DMS114 treated with DMSO at 0.1 percent for 48 hours (cell line): ENCODE data around the gene TMEM121.

Experiments
- DNase-seq: peaks from one replicate; lab custom pipeline; 2025; ENCODE audit not compliant: unreplicated experiment; lab: John Stamatoyannopoulos, UW

TMEM121 gene

DNA sequence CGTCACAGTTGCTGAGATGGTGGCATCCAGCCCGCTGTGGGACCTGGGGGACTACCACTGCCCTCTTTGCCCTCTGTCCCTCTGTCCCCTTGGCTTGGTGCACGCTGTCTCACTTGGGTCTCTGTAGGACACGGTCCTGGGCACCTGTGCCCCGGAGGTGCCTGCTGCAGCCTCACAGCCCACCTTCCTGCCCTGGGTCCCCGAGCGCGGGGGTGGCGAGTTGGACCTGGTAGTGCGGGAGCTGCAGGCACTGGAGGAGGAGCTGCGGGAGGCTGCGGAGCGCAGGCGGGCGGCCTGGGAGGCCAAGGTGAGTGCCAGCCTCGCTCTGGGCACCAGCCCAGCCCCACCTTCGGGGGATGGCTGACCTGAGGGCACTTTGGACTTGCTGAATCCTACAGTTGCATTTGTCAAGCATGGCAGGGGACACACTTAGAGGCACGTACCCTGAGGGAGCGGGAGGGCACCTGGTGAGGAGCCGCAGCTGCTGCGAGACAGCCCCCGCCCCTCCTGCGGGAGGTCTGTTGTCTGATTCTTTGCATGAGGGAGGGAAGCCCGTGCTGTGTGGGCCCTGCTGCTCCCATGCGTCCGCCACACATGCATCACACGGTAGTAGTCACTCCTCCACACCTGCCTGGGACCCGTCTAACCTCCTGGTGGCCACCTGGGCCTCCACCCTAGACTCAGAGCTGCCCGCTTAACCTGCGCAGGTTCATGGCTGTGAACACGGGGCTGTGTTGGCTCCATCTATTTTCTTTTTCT, 28.5 kb upstream of the TMEM121 start:
- no peak for DNase-seq

DNA sequence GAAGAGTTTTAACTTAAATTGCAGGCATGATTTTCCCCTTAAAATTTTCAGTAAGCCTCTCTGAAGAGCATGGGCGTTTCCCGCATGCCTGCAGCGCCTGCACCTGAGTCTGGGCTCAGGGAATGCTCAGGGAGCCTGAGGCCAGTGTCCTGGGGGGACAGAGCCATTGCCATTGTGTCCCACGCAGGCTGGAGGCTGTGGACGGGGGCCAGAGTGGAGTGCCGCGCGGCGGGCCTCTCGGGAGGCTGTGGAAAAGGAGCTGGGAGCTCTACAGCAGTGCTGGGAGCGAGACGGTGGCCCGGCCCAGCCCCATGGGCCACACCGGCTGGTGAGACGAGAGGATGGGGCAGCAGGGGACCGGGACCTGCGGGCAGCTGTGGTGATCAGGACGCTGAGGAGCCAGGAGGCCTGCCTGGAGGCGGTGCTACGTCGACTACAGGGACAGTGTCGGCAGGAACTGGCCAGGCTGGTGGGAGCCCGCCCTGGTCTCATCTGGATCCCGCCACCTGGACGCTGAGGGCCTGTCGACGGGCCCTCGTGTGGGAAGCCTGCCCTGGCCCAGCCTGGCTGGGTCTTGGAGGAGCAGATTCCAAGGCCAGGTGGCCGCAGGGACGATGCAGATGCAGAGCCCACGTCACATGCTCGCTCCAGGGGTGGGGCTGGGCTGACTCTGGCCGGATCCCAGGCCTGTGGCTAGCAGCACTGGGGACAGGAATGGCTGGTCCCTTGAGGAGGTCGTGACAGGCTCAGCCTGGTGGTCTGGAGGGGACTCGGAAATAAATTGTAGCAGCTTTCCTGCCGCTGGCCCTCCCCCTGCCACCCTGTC, 27.7 kb upstream of the TMEM121 start:
- DNase-seq: no peak

DNA sequence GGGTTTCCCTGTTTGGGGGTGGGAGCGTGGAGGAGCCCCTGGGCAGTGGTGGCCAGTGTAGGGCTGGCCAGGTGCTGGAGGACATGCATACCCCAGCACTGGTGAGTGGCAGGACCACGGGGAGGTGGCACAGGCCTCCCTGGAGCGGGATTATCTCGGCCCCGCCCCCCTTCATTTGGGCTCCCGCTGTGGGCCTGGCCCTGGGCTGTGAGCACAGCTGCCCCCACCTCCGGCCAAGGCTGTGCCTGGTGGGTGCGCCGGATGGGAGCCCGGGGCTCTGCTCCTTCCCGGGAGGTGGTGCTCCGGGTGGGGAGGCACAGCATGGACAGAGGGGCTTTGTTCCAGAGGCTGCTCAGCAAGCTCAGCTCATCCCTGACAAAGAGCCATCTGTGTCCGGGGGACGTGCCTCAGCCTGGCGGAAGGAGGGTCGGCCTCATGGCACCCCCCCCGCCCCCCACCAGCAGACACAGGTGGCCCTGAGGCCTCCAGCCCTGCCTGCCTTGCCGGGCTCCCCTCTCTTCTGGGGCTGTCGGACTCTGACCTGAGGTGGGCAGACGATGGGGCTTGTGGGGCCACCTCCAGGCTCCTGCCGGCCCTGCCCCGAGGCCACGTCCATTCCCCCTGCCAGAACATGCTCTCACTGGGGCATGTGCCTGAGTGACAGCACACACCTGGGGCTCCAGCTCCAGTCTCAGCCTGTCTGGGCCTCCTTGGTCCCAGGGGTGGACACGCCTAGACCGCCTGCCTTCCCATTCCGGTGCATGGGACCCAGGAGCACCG, 26.9 kb upstream of the TMEM121 start:
- DNase-seq: no peak

DNA sequence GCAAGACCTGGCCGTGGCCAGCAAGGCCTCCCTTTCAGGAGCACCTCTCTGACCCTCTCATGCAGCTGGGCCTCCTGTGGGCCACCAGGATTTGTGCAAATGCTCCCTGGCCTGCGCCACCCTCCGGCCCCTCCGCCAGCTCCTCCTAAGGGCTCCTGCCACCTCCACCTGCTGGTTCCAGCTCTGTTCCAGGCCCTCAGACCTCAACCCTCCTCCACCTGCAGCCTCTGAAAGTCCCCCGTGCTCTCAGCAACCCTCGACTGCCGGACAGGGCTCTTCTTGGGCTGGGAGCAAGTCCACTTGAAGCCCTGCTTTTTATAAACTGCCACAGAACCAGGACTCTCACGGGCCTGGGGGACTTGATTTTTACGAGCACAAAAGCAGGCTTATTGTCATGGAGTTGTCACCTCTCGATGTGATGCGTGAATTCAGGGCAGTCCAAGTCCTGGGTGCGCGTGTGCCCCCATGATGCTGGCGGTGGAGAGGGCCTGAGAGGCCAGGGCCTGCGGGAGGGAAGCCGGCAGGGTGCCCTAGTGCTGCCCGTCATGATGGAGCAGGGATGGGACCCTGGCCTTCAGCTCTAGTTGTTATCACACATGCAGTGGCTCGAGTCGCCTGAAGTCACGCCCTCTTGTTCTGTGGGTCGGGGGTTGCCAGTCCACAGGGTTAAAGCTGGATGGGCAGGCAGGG, 26.2 kb upstream of the TMEM121 start:
- no peak for DNase-seq

DNA sequence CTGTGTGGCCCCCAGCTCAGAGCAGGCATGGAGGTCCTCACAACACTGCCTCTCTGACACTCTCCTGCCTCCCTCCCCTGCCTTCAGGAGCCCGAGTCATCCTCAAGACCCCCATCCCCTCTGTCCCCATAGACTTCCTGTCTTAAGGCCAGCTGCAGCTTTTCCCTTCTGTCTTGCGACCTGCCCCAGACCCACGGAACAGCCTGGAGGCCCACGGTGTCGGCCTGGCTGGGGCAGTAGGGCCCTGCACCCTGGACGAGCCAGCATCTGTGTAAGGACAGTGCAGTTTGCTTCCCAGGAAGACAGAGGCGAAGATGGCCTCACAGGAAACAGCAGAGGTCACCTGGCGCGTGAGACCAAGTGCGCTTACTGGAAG, 25.7 kb upstream of the TMEM121 start:
- no peak for DNase-seq

DNA sequence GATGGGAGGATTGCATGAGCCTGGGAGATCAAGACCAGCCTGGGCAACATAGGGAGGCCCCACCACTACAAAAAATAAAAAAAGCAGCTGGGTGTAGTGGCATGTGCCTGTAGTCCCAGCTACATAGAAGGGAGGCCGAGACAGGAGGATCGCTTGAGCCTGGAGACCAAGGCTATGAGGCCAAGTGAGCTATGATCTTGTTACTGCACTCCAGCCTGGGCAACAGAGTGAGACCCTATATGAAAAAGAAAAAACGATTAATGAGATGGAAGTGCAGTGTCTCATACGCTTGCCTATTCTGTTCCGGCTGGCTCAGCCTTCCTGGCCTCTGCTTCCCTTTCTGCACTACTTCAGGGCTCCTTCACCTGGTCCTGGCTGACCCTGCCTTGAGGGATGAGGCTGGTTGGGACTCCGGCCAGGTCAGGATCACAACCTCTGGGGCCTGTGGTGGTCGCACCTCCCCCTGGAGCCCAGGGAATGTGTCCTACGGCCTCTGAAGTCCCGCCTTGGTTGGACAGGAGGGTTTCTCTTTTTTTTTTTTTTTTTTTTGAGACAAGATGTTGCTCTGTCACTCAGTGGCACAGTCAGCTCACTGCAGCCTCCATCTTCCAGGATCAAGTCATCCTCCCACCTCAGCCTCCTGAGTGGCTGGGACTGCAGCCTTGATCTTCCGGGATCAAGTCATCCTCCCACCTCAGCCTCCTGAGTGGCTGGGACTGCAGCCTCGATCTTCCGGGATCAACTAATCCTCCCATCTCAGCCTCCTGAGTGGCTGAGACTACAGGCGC, 24.7 kb upstream of the TMEM121 start:
- DNase-seq: no peak

DNA sequence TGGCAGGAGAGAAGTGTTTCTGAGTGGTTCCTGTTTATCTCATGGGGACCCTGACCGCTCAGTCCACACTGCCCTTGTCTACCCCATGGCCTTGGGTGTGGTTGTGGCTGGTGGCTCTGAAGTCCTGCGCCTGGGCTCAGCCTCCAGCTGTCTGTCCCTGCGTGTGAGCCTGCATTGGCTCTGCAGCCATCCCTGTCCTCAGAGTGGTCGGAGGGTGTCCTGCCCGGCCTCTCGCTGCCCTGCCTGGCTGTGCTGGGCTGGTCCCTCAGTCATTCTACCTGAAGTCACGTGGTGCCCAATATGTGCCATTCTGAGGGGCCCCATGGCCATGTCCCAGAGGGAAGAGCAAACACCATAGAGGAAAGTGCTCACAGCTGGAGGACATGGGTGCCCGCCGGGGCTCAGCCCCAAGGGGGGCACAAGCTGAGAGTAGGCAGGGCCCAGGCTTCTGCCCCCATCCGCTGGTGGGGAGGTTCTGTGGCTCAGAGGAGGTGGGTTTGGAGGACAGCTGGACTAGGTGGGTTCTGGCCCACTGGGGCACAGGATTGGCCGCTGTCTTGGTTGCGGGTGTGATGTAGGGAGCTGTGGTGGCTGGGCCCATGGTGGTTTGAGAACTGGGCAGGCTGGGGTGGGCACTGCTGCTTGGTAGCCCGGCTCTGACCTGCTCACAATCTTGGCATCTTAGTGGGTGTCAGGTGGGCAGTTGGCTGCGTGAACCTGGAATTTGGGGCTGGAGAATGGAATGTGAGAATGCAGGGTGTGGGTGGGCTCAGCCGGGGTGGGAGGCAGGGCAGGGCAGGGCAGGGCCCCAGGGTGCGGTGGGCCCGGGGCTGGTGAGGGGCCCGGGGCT, 23.7 kb upstream of the TMEM121 start:
- no peak for DNase-seq

DNA sequence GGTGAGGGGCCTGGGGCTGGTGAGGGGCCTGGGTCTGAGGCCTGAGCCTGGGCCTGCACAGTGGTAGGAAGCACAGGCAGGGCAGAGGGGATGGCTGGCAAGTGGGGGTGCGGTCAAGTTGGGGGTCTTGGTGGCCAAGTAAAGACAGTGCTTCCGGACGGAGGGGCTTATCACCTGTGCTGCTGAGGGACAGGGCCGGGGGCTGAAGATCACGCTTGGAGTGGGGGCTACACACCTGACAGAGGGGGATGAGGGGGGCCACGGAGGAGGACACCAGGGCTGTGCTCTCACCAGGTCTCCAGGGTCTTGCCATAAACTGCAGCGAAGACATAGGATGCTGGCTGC, 23.1 kb upstream of the TMEM121 start:
- no peak for DNase-seq

DNA sequence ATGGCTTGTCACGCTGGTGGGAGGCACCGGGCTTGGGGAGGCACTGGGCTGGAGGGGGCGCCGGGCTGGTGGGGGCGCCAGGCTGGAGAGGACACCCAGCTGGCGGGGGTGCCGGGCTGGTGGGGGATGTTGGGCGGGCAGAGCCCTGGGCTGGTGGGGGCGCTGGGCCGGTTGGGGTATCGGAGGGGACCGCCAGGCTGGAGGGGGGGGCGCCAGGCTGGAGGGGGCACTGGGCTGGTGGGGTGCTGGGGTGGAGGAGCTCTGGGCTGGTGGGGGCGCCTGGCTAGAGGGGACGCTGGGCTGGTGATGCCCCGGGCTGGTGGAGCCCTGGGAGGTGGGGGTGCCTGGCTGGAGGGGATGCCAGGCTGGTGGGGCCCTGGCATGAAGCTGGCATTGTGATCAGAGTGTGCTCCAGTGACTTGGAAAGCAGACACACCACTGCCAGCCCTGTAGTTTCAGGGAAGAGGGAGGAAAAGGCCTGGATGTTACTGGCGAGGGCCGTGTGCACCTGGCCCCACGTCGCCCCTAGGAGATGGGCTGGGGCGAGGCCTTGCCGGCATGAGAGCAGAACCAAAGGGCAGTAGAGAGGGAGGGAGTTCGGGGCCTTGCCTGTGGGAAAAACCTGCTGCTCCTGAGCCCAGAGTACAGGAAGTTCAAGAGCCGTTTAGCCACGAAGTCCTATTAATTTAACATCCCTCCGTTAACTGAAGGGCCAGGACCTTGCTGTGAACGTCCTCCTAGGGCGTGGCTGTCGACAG, 22.3 kb upstream of the TMEM121 start:
- DNase-seq: no peak

DNA sequence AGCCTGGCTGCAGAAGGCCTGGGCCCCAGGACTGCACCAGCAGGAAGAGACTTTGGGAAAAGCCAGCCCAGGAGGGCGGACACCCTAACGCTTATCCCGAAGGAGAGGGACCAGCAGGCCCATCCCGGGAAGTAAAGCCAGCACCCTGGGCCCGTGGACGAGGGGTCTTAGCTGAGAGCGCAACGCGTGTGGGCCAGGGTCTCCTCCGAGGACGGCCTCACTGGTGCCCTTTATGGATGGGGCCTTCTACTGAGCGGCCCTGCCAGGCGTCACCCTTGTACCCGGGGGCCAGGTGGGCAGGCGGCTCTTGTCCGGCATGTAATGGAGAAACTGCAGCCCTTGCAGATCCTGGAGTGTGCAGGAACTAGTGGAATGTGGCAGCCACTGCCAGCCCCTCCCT, 21.3 kb upstream of the TMEM121 start:
- DNase-seq: no peak

DNA sequence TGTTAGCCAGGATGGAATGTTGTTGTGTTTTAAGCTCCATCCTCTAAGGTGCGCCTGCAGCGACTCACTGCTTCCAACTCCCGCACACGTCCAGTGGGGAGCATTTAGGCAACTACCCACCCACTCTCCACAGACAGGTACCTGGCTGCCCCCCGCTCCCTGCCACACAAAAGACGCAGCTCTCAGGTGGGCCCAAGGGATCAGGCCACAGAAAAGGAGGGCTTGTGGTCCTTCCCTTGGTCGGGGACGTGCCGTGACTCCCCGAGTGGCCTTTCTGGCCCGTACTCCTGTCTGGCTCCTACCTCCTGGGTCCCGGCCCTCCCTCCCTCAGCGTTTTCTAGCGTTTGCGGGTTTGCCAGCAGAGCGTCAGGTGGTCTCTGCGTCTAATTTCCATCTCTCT, 19.1 kb upstream of the TMEM121 start:
- no peak for DNase-seq

DNA sequence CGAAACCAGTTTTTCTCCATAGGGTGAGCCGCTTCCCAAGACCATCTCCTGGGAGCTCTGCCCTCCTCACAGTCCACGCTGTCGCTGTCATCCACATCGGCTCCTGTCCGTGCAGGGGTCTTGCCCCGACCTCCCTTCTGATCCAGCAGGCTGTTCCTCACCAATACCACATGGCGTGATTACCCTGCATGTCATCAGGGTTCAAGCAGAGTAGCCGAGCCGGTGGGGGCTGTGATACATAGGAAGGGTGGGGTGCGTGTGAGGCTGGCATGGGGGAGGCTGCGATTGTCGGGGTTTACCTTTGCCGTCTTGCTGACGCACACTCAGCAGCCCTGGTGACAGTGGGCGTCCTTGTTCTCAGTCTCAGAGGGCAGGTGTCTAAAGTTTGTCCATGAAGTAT, 18.3 kb upstream of the TMEM121 start:
- no peak for DNase-seq

DNA sequence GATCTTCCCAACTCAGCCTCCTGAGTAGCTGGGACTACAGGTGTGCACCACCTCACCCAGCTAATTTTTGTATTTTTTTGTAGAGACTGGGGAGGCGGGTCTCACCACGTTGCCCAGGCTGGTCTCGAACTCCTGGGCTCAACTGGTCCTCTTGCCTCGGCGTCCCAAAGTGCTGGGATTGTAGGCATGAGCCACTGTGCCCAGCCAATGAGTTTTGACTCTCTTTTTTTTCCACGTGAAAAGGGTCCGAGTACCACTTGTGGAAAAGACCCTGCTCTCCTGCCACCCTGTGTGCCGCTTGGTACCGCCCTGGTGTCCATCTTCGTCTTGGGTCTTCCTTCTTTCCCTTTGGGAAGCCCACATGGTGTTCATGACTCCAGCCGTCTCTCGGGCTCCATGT, 17.8 kb upstream of the TMEM121 start:
- no peak for DNase-seq

DNA sequence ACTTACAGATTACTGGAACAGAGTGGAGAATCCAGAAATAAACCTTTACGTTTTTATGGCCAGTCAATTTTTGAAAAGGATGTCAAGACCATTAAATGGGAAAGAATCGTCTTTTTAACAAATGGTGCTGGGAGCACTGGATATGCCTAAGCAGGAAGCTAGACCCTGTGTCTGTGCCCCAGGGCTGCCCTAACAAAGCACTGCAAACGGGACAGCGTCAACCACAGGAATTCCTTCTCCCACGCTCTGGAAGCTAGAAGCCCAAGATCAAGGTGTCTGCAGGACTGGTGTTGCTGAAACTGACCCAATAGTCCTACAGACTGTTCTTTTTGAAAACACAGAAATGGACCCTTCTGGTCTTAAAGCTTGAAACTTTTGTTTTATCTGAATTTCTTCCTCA, 9.3 kb upstream of the TMEM121 start:
- no peak for DNase-seq

DNA sequence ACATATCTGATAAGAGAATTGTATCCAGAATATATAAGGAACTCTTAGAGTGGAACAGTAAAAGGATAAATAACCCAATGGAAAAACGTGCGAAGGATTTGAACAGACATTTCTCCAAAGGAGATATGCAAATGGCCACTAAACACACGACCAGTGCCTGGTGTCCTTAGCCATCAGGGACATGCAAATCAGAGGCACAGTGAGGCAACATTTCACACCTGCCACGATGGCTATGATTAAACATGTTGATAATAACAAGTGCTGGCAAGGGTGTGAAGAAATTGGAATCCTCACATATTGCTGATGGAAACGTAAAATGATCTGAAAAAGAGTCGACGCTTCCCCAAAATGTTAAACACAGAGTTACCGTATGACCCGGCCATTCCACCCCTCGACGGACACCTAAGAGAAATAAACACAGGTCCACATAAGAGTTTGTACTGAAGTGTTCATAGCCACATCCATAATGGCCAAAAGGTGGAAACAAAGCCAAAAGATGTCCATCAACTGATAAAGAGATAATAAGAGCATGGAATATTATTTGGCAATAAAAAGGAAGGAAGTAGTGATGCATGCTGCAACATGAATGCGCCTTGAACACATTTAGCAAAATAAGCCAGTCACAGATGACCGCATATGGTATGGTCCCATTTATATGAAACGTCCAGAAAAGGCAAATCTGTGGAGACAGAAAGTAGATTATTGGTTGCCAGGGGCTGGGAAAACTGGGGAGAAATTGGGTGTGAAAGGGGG, 6.3 kb upstream of the TMEM121 start:
- DNase-seq: no peak

DNA sequence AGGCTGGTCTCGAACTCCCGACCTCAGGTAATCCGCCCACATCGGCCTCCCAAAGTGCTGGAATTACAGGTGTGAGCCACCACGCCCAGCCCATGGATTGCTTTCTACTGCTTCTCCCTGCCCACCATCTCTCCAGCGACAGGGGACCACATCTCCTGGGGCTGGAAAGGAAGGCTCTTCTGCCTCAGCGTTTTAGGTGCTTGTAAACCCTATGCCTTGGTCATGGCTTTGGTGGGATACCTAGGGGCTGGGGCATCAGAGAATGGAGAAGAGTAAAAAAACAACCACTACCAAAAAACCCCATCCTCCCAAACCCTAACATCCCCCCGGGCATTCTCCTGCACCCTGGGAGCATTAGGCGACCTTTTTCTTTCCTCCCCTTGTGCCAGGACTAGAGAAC, 1.1 kb upstream of the TMEM121 start:
- DNase-seq: no peak

DNA sequence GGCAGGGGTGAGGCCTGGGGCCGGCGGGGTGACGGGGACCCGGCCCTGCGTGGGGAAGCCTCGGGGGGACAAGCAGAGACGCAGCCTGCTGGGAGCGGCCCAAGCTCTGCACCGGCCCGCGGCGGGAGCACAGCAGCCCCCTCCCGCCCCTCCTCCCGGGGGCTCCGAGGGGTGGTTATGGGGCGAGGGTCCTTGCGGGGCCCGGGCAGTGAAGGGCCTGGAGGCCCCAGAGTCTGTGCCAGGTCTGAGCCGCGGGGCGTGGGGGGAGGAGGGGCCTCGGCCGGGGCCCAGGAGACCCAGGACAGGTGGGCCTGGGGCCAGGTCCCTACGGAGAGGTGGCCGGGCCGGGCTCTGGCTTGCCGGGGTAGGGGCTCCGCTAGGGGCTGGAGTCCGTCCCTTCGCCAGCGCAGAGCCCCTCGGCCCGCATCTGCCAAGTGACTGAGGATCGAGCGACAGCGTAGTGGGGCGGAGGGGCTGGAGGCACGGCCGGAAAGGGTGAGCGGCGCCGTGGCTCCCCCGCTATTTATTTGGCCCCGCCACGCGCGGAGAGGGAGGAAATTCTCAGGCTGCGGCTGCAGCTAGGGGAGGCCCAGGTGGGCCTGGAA, 495 bp downstream of the TMEM121 start:
- DNase-seq: no peak

DNA sequence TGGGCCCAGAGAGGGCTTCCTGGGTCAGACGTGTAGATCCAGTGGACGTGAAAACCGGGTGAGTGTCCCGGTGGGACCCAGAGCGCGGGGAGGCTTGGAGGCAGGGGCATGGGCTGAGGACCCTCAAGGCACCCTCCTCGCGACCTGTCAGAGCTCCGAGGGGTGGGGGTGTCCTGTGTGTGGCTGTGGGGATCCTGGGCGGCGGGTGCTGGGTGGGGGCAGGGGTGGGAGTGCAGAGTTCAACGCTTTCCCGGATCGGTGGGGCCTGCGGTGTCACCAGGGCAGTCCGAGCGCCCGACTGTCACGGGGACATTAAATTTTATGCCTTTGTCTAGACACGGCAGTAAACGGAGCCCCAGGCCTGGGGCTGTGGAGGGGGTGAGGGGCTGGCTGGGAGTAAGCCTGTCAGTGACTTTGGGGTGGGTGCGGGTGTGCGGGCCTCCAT, 1.0 kb downstream of the TMEM121 start:
- DNase-seq: no peak
